Neural cell (in vitro differentiated cells): ENCODE data around the gene GFOD2. TPM values are rescaled to one million over a fixed set of nuclear protein-coding genes. Genes with fewer than 3 reads are reported as not detected.

Experiments
- H2AFZ ChIP-seq: fragments of 200-600, 300-800 bp; sonication (generic), shearing (Covaris generic); 2 replicates; pipeline ENCODE4 v1.6.0; 2014; ENCODE audit warnings: low read depth, mild to moderate bottlenecking, antibody characterized with exemption, low read length, moderate library complexity
- H3F3A ChIP-seq: fragments of 200-600 bp; shearing (Covaris generic); 2 replicates; pipeline ENCODE4 v1.6.1; 2016; ENCODE audit warnings: mild to moderate bottlenecking, moderate library complexity, mixed read lengths, antibody characterized with exemption, low read length; ENCODE audit not compliant: insufficient read depth, poor library complexity, severe bottlenecking
- H3K27ac ChIP-seq: fragments of 200-600, 300-800 bp; sonication (generic), shearing (Covaris generic); 2 replicates; pipeline ENCODE4 v1.5.1; 2014; ENCODE audit warnings: mild to moderate bottlenecking, low read length, moderate library complexity
- H3K27me3 ChIP-seq: fragments of 300-800, 200-600 bp; sonication (generic), shearing (Covaris generic); 2 replicates; pipeline ENCODE4 v1.6.0; 2014; ENCODE audit warnings: mild to moderate bottlenecking, low read depth, low read length, moderate library complexity; ENCODE audit not compliant: insufficient read depth
- H3K36me3 ChIP-seq: fragments of 300-800, 200-600 bp; sonication (generic), shearing (Covaris generic); 2 replicates; pipeline ENCODE4 v1.5.1; 2014; ENCODE audit warnings: mild to moderate bottlenecking, antibody characterized with exemption, low read length, moderate library complexity; ENCODE audit not compliant: insufficient read depth
- H3K4me2 ChIP-seq: fragments of 300-800, 200-600 bp; sonication (generic), shearing (Covaris generic); 2 replicates; pipeline ENCODE4 v1.6.0; 2014; ENCODE audit warnings: mild to moderate bottlenecking, low read length
- H3K4me3 ChIP-seq: fragments of 300-800, 200-600 bp; sonication (generic), shearing (Covaris generic); 2 replicates; pipeline ENCODE4 v1.5.1; 2014; ENCODE audit warnings: mild to moderate bottlenecking, low read length, moderate library complexity
- H3K79me2 ChIP-seq: fragments of 200-600 bp; shearing (Covaris generic); replicated peaks from 2 replicates; pipeline ENCODE4 v1.6.0; 2014; ENCODE audit warnings: mild to moderate bottlenecking, low read length, moderate library complexity; ENCODE audit not compliant: insufficient read depth
- H3K9ac ChIP-seq: fragments of 300-800, 200-600 bp; sonication (generic), shearing (Covaris generic); 2 replicates; pipeline ENCODE4 v1.6.1; 2016; ENCODE audit warnings: mild to moderate bottlenecking, low read length, mixed read lengths
- H3K9me2 ChIP-seq: fragments of 200-600 bp; shearing (Covaris generic); 2 replicates; pipeline ENCODE4 v1.6.1; 2016; ENCODE audit warnings: mild to moderate bottlenecking, low read length, mixed read lengths; ENCODE audit not compliant: insufficient read depth
- H3K9me3 ChIP-seq: fragments of 200-600, 300-800 bp; sonication (generic), shearing (Covaris generic); 2 replicates; pipeline ENCODE4 v1.6.1; 2016; ENCODE audit warnings: mild to moderate bottlenecking, mixed run types, low read length, moderate library complexity, mixed read lengths
- H4K20me1 ChIP-seq: fragments of 200-600 bp; shearing (Covaris generic); 2 replicates; pipeline ENCODE4 v1.6.1; 2016; ENCODE audit warnings: mild to moderate bottlenecking, mixed run types; ENCODE audit not compliant: insufficient read depth
- EP300 ChIP-seq: fragments of 450-650 bp; conservative IDR thresholded peaks from 2 replicates; pipeline ENCODE4 v1.6.1; 2014; ENCODE audit warnings: antibody characterized with exemption, mild to moderate bottlenecking, moderate library complexity; ENCODE audit not compliant: poor library complexity, severe bottlenecking
- EZH2 ChIP-seq: fragments of 200-600, 300-800 bp; shearing (Covaris generic), sonication (generic); IDR thresholded peaks from 2 replicates; pipeline ENCODE4 v1.6.1; 2014; ENCODE audit warnings: antibody characterized with exemption, low read length, borderline replicate concordance, mild to moderate bottlenecking; ENCODE audit not compliant: insufficient read depth, poor library complexity, severe bottlenecking
- MXI1 ChIP-seq: fragments of 450-650 bp; conservative IDR thresholded peaks from 2 replicates; pipeline ENCODE4 v1.6.1; 2014; ENCODE audit warnings: antibody characterized with exemption, mild to moderate bottlenecking; ENCODE audit not compliant: poor library complexity, severe bottlenecking
- POLR2AphosphoS5 ChIP-seq: IDR thresholded peaks from 2 replicates; pipeline ENCODE4 v1.6.1; 2012
- RAD21 ChIP-seq: fragments of 450-650 bp; conservative IDR thresholded peaks from 2 replicates; pipeline ENCODE4 v1.6.1; 2014; ENCODE audit warnings: antibody characterized with exemption, mild to moderate bottlenecking, moderate library complexity
- SMC3 ChIP-seq: fragments of 450-650 bp; conservative IDR thresholded peaks from 2 replicates; pipeline ENCODE4 v1.6.1; 2014; ENCODE audit warnings: antibody characterized with exemption, mild to moderate bottlenecking, moderate library complexity; ENCODE audit not compliant: poor library complexity
- TAF1 ChIP-seq: IDR thresholded peaks from 2 replicates; pipeline ENCODE4 v1.6.1; 2012; ENCODE audit warnings: low read depth
- polyA plus RNA-seq: library from polyadenylated mRNA; depleted of rRNA; stranded (reverse); fragments of >200 nt; gene quantifications from 2 replicates; pipeline ENCODE4 v1.2.3, GENCODE V29; 2014
- TF ChIP-seq, protein P1 (sequence below): IDR thresholded peaks from 2 replicates; pipeline ENCODE4 v1.6.1; 2012; ENCODE audit warnings: borderline replicate concordance
- TF ChIP-seq, protein P2 (sequence below): fragments of 450-650 bp; IDR thresholded peaks from 2 replicates; pipeline ENCODE4 v1.5.1; 2014; ENCODE audit warnings: antibody characterized with exemption, mild to moderate bottlenecking, moderate library complexity; ENCODE audit not compliant: poor library complexity, severe bottlenecking

Gene GFOD2
- polyA plus RNA-seq, 1 donor from 2014 or later = 88.4 TPM

- Histone ChIP-seq H3K4me2 (no peak overlapping the region), H3K36me3 (no peaks in the 10 kb centered on the region), H3K27me3 (peaks cover 35% of the 10 kb centered on the region), H3F3A (no peaks in the 10 kb centered on the region), H3K79me2 (no peaks in the 10 kb centered on the region), H3K27ac (no peak overlapping the region), H4K20me1 (no peaks in the 10 kb centered on the region), H3K9me2 (no peaks in the 10 kb centered on the region), H3K9me3 (no peaks in the 10 kb centered on the region), H2AFZ (no peak overlapping the region), H3K9ac (peak overlapping the region; percentile 80), H3K4me3 (peak overlapping the region; percentile 97)
- TF ChIP-seq EZH2 (no peak), TAF1 (no peak), SMC3 (no peak), POLR2AphosphoS5 (no peak), RAD21 (no peak), EP300 (no peak), MXI1 (no peak)
- TF ChIP-seq, protein P1, sequence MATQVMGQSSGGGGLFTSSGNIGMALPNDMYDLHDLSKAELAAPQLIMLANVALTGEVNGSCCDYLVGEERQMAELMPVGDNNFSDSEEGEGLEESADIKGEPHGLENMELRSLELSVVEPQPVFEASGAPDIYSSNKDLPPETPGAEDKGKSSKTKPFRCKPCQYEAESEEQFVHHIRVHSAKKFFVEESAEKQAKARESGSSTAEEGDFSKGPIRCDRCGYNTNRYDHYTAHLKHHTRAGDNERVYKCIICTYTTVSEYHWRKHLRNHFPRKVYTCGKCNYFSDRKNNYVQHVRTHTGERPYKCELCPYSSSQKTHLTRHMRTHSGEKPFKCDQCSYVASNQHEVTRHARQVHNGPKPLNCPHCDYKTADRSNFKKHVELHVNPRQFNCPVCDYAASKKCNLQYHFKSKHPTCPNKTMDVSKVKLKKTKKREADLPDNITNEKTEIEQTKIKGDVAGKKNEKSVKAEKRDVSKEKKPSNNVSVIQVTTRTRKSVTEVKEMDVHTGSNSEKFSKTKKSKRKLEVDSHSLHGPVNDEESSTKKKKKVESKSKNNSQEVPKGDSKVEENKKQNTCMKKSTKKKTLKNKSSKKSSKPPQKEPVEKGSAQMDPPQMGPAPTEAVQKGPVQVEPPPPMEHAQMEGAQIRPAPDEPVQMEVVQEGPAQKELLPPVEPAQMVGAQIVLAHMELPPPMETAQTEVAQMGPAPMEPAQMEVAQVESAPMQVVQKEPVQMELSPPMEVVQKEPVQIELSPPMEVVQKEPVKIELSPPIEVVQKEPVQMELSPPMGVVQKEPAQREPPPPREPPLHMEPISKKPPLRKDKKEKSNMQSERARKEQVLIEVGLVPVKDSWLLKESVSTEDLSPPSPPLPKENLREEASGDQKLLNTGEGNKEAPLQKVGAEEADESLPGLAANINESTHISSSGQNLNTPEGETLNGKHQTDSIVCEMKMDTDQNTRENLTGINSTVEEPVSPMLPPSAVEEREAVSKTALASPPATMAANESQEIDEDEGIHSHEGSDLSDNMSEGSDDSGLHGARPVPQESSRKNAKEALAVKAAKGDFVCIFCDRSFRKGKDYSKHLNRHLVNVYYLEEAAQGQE = no peak
- TF ChIP-seq, protein P2, sequence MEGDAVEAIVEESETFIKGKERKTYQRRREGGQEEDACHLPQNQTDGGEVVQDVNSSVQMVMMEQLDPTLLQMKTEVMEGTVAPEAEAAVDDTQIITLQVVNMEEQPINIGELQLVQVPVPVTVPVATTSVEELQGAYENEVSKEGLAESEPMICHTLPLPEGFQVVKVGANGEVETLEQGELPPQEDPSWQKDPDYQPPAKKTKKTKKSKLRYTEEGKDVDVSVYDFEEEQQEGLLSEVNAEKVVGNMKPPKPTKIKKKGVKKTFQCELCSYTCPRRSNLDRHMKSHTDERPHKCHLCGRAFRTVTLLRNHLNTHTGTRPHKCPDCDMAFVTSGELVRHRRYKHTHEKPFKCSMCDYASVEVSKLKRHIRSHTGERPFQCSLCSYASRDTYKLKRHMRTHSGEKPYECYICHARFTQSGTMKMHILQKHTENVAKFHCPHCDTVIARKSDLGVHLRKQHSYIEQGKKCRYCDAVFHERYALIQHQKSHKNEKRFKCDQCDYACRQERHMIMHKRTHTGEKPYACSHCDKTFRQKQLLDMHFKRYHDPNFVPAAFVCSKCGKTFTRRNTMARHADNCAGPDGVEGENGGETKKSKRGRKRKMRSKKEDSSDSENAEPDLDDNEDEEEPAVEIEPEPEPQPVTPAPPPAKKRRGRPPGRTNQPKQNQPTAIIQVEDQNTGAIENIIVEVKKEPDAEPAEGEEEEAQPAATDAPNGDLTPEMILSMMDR = no peak
Measured at GRCh38 chr16:67652578-67653127, 66.5 kb downstream of the GFOD2 start.

DNA sequence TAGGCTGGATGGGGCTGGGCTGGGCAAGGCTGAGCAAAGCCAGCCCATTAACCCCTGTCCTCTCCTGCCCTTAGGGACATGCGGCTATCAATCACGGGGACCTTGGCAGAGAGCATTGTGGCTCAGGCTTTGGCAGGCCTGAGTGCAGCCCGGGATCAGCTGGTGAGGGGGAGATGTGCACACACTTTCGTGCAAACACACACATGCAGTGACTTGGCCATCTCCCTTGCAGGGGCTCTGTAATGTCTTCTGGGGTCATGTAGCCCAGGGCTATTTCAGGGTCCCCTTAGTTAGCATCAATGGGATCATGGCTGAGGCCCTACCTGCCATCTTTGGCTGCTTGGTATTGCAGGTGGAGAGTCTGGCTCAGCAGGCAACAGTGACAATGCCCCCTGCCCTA lies 67.3 kb downstream of the GFOD2 start:
- H3K9ac ChIP-seq = no peak overlapping the region
- H3K9me3 ChIP-seq = no peaks in the 10 kb centered on the region
- H3K4me2 ChIP-seq = no peak overlapping the region
- TF ChIP-seq SMC3 (no peak), MXI1 (no peak), RAD21 (no peak), EP300 (no peak), TAF1 (no peak)
- TF ChIP-seq, protein P2 = no peak
- H3K27me3 ChIP-seq = peaks cover 35% of the 10 kb centered on the region
- H3K79me2 ChIP-seq = no peaks in the 10 kb centered on the region
- H3K27ac ChIP-seq = no peak overlapping the region
- H2AFZ ChIP-seq = no peak overlapping the region
- H3F3A ChIP-seq = no peaks in the 10 kb centered on the region
- no peak overlapping the region for H3K4me3 ChIP-seq
- no peaks in the 10 kb centered on the region for H4K20me1 ChIP-seq
- no peaks in the 10 kb centered on the region for H3K9me2 ChIP-seq
- H3K36me3 ChIP-seq = no peaks in the 10 kb centered on the region
